Measurements from ENCODE around the gene FBLN2.

The FBLN2 gene

GRCh38 chr3:13627681-13628080 lies 78.8 kb downstream of the FBLN2 start:
- DNase-seq = no peak

GRCh38 chr3:13628432-13628831 lies 79.5 kb downstream of the FBLN2 start:
- DNase-seq = no peak

- no peak for DNase-seq
Measured at GRCh38 chr3:13628841-13629551, 80.1 kb downstream of the FBLN2 start.

DNA sequence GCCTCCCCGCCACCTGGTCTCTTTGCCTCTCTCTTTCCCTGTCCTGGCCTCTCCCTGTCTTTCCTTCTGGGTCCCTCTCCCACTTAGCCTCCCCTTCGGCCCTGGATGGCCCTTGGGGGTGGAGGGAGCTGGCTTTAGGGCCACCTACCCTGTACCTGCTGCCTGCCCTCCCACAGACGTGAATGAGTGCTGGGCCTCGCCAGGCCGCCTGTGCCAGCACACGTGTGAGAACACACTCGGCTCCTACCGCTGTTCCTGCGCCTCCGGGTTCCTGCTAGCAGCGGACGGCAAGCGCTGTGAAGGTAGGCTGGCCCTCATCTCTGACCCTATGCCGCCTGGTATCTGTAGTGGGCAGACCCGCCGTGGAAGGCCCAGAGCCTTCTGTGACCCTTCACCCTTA lies 80.7 kb downstream of the FBLN2 start:
- DNase-seq = no peak

DNA sequence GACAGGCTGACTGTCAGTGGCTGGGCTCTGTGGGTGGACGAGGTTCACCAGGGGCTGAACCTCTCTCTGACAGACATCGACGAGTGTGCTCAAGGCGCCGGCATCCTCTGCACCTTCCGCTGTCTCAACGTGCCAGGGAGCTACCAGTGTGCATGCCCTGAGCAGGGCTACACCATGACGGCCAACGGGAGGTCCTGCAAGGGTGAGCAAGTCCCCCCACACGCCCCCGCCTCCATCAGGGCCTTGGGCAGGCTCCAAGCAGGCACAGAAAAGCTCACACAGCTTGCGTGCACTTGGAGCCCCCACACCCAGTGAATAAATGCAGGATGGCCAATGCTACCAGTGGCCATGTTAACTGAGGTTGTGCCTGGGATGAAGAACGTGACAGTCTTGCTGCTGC lies 82.3 kb downstream of the FBLN2 start:
- no peak for DNase-seq

- no peak for DNase-seq
Measured at GRCh38 chr3:13633176-13633575, 84.3 kb downstream of the FBLN2 start.

DNA sequence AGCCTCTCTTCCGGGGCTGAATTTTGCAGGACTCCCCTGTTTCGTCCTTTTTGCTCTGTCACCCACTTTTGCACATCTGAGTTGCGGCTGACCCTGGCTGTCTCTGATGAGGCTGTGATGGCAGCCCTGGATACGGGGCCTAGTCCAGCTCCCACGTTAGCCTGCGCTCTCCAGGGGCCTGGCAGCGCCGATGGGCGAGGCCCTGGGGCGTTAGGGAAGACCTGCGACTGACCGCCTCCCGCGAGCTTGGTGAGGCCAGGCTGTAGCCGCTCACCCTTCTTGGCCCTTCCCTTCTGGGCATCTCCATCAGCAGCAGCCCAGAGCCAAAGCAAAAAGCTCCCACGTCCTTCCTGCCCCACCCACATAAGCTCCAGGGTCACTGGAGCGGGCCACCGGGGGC lies 85.2 kb downstream of the FBLN2 start:
- DNase-seq = no peak

DNA sequence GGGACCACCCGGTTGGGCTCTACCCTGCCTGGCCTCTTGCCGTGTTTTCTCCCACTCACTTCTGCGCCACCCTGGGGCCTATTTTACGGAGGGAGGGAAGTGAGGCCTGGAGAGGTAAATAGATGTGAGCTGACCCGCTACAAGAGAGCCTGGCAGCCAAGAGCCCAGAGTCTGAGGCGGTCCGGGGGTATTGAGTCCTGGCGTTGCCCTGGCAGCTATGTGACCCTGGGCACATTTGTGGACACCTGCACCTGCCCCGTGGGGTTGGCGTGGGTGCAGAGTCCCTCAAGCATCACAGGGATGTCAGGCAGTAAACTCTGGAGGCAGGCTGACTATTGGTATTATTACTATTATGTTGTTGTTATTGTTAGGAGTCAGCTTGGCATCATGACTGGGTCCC lies 85.7 kb downstream of the FBLN2 start:
- no peak for DNase-seq

- no peak for DNase-seq
Measured at GRCh38 chr3:13636186-13636585, 87.3 kb downstream of the FBLN2 start.

DNA sequence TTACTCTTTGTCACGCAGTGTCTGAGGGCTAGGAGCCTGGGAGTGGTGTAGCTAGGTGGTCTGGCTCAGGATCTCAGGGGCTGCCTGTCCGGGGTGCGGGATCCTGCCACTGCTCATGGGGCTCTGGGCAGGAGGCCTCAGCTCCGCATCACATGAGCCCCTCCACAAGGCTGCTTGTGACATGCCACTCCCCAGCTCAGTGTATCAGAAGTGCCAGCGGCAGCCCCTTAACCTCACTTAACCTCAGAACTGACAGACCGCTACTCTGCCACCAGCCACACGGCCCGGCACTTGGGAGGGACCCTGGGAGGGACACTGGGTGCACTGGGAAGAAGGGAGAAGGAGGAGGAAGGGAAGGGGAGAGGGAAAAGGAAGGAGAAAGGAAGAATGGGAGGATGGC lies 87.9 kb downstream of the FBLN2 start:
- no peak for DNase-seq

DNA sequence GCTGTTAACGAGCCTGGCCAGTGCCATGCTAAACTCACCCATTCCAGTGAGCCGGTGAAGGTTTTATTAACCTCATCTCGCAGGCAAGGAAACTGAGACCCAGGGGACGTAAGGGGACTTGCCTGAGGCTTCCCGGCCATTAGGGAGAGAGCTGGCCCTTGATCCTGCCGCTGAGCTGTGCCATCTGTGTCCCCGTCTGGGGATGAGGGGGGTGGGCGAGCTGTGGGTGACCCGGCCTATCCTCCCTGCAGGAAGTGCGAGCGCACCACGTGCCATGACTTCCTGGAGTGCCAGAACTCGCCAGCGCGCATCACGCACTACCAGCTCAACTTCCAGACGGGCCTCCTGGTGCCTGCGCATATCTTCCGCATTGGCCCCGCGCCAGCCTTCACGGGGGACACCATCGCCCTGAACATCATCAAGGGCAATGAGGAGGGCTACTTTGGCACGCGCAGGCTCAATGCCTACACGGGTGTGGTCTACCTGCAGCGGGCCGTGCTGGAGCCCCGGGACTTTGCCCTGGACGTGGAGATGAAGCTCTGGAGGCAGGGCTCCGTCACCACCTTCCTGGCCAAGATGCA lies 88.5 kb downstream of the FBLN2 start:
- DNase-seq = no peak

GRCh38 chr3:13637953-13638352 lies 89.0 kb downstream of the FBLN2 start:
- no peak for DNase-seq

DNA sequence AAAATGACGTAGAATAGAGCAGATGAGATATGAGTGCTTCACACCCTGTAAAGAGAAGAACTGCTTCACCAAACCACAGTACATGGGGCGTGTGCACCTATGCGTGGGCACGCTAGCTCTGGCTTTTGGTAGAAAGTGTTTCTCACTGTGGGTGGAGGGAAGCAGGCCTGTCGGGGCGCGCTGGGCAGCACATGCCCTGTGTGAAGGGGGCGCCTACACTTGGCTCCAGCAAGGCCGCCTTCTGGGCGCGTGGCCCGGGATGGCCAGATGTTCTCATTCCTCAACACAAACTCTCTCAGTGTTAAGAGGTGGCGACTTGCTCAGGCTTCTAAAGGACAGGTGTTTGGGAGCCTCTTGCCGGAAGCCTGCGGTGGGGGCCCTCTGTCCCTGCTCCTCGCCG lies 90.0 kb downstream of the FBLN2 start:
- DNase-seq = no peak

- no peak for DNase-seq
Measured at GRCh38 chr3:13642597-13642996, 93.7 kb downstream of the FBLN2 start.

- no peak for DNase-seq
Measured at GRCh38 chr3:13644341-13645117, 95.6 kb downstream of the FBLN2 start.

- DNase-seq = no peak
Measured at GRCh38 chr3:13645801-13646637, 97.1 kb downstream of the FBLN2 start.

DNA sequence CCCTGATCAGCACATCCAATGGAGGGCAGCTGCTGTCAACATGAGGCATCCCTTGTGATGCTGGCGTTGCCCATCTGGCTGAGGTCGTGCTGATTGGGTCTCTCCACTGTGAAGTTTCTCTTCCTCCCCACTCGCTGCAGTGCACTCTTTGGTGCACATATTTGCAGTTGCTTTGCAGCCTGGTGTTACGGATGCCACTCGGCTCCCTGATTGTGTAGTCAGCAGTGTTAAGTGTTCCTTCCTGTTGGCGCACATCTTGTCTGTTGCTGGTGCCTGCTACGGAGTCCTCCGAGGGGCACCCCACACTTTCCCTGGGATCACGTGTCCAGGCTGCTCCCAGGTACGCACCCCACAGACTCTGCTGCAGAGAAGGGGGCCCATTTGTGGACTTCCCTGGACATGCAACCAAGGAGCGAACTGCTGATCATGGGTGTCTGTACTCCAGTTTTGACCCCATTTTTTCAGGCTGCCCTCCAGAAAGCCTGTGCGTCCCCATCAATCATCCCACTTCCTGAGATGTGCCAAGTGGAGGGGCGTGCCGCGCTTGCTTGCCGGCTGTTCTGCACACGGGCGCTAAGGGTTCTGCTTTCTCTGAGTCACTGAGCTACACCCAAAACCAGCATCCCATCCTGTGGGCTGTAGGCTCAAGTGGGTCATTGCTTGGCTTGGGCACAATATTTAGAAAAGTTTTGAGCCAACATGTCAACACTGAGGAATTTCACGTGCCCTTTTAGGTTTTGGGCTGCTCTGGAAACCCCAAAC lies 98.6 kb downstream of the FBLN2 start:
- DNase-seq = peak; percentile 42

- DNase-seq = peak; percentile 78
Measured at GRCh38 chr3:13648060-13649001, 99.4 kb downstream of the FBLN2 start.

DNA sequence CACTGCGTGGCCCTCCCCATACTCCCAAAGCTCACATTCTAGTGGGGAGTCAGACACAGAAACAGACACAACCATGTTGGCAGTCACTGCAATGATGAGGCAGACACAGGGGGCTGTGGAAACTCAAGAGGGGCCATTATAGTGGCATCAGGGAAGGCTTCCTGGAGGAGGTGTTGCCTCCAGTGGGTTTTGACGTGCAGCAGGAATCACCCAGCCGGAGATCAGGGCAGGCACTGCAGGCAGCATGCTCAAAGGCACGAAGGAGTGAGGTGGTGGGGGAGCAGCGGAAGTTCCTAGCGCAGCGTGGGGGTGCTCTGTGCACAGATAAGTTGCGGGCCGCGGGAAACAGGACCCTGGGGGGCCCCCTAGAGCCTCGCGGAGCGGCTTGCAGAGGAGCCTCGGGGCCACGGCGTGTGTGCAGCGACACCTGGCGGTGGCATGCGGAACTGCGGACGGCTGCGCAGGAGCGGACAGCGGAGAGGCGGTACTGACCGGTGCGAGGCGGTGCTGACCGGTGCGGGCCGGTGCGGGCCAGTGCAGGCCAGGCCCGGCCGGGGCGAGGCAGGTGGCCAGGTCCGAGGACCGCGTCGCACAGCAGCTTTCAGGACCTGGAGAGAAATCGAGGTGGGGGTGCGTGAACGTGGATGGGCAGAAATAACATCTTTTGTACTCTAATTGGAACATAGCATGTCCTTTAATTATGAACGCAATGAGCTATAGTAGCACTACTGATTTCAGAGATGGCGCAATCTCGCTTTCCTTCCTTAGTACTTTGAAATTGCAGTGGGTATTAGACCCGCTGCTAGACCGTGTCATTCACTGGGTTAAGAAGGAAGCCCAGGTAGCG lies 101.5 kb downstream of the FBLN2 start:
- peak; percentile 79 for DNase-seq

GRCh38 chr3:13651057-13651400 lies 102.1 kb downstream of the FBLN2 start:
- no peak for DNase-seq
